A549 treated with DMSO at 1 μM for 4 hours (cell line): ENCODE data around the gene ZACN. TPM values are rescaled to one million over a fixed set of nuclear protein-coding genes. Genes with fewer than 3 reads are reported as not detected.

Source experiments
- total RNA-seq: library from RNA; stranded (reverse); fragments of 200-300 nt; extraction: Qiagen RNA extraction; gene quantifications from 5 replicates; pipeline ENCODE4 v1.2.3, GENCODE V29; 2022; ENCODE audit warnings: low read depth

Gene ZACN
- 0.16 to 0.58 TPM (median 0.28 TPM) in 5 replicates for total RNA-seq

GRCh38 chr17:76078860-76079534, at the start of gene ZACN:
ZACN (plus strand) TSS chr17:76079182; CDS start chr17:76079265, 83 bp downstream.

GRCh38 chr17:76072148-76072858, 6.7 kb upstream of the ZACN start, which contains the start of gene SRP68:
SRP68 (minus strand) TSS chr17:76072517; CDS start chr17:76072491, 26 bp downstream.

GRCh38 chr17:76074390-76075363, 4.3 kb upstream of the ZACN start, which contains the start of gene GALR2:
GALR2 (plus strand) TSS chr17:76074781; CDS start chr17:76074884, 103 bp downstream.

GRCh38 chr17:76103274-76104139, 24.5 kb downstream of the ZACN start, which contains the start of gene EXOC7:
EXOC7 (minus strand) TSS chr17:76103787; CDS start chr17:76103692, 95 bp downstream.

Other genes starting within 250 kb of the ZACN start
- 2.3 to 4.8 TPM (median 4.3 TPM) in 5 replicates for gene UNC13D, start 234.8 kb upstream of the ZACN start, total RNA-seq
- gene WBP2, start 223.8 kb upstream of the ZACN start, total RNA-seq, result 83.1 to 105 TPM (median 92.2 TPM) in 5 replicates
- 138 to 179 TPM (median 144 TPM) in 5 replicates for gene TRIM47, start 200.6 kb upstream of the ZACN start, total RNA-seq
- 32.2 to 45.2 TPM (median 37.3 TPM) in 5 replicates for gene TRIM65, start 182.2 kb upstream of the ZACN start, total RNA-seq
- gene MRPL38, start 174.3 kb upstream of the ZACN start, total RNA-seq, result 95.6 to 134 TPM (median 122 TPM) in 5 replicates
- 4.5 to 9.4 TPM (median 8.6 TPM) in 5 replicates for gene FBF1, start 138.1 kb upstream of the ZACN start, total RNA-seq
- gene ACOX1, start 100.0 kb upstream of the ZACN start, total RNA-seq, result 15.9 to 18.2 TPM (median 17.5 TPM) in 5 replicates
- gene TEN1, start 99.9 kb upstream of the ZACN start, total RNA-seq, result 22.8 to 24.7 TPM (median 23.4 TPM) in 5 replicates
- gene CDK3, start 78.3 kb upstream of the ZACN start, total RNA-seq, result 3.3 to 6.0 TPM (median 5.5 TPM) in 5 replicates
- 11.9 to 17.9 TPM (median 14.9 TPM) in 5 replicates for gene EVPL, start 51.9 kb upstream of the ZACN start, total RNA-seq
- 73.3 to 89.8 TPM (median 87.8 TPM) in 5 replicates for gene SRP68, start 6.7 kb upstream of the ZACN start, total RNA-seq
- gene GALR2, start 4.4 kb upstream of the ZACN start, total RNA-seq, result 0.22 to 1.6 TPM (median 1.3 TPM) in 5 replicates
- 60.6 to 75.5 TPM (median 70.4 TPM) in 5 replicates for gene EXOC7, start 24.6 kb downstream of the ZACN start, total RNA-seq
- gene FOXJ1, start 62.1 kb downstream of the ZACN start, total RNA-seq, result 0.24 to 0.42 TPM (median 0.35 TPM) in 5 replicates
- gene RNF157, start 161.3 kb downstream of the ZACN start, total RNA-seq, result 5.7 to 8.7 TPM (median 6.8 TPM) in 5 replicates
- 45.3 to 95.6 TPM (median 71.1 TPM) in 5 replicates for gene UBALD2, start 186.2 kb downstream of the ZACN start, total RNA-seq
- 0.69 to 1.8 TPM (median 1.0 TPM) in 5 replicates for gene QRICH2, start 229.1 kb downstream of the ZACN start, total RNA-seq